Measurements from ENCODE around the gene RAET1E. TPM values are rescaled to one million over a fixed set of nuclear protein-coding genes. Genes with fewer than 3 reads are reported as not detected.

The RAET1E gene
- total and polyA plus RNA-seq, 2 experiments from 2014 or later = not detected

GRCh38 chr6:149925974-149926777 lies 28.3 kb upstream of the RAET1E start:
- no peaks in the 10 kb centered on the region for H3K4me1 ChIP-seq (ENCODE audit: insufficient read depth)
- peak; percentile 94 for DNase-seq (ENCODE audit: low spot score)
- peak overlapping the region; percentile 70 for H3K4me3 ChIP-seq
- peaks cover 9% of the 10 kb centered on the region; the same call in 2 of the 3 replicates for H3K4me1 Mint-ChIP-seq
- H3K27me3 ChIP-seq (ENCODE audit: insufficient read depth) = peaks cover 96% of the 10 kb centered on the region
- H3K27ac Mint-ChIP-seq = no peak overlapping the region
- no peak overlapping the region for H3K27ac ChIP-seq (ENCODE audit: low read depth)
- no peaks in the 10 kb centered on the region for H4K20me1 ChIP-seq (replicated peaks; ENCODE audit: insufficient read depth)
- peak overlapping the region; percentile 76 for H3K4me3 Mint-ChIP-seq
- peak; percentile 74 for ATAC-seq
- no peaks in the 10 kb centered on the region for H3K79me2 ChIP-seq (replicated peaks; ENCODE audit: insufficient read depth)
- TF ChIP-seq ZNF114 (CRISPR knock-in tag; IDR thresholded peaks at IDR 0.05) (no peak), CTCF (conservative IDR thresholded peaks at IDR 0.05; ENCODE audit: low read depth in 2 of 2) (peak; percentile 74 to 100)
- H3K36me3 ChIP-seq (ENCODE audit: insufficient read depth) = no peaks in the 10 kb centered on the region
- peaks cover 50% of the 10 kb centered on the region for H3K27me3 Mint-ChIP-seq (ENCODE audit: insufficient read depth, low read depth, poor library complexity)
- peak overlapping the region; percentile 84 for H3K4me2 ChIP-seq
- peaks cover 7% of the 10 kb centered on the region; the same call in 2 of the 3 replicates for H3K9me3 Mint-ChIP-seq
- H2AFZ ChIP-seq = peak overlapping the region; percentile 81; the same call in 1 of the 2 replicates
- 0 out of 2 replicates have a peak, but pooled peaks cover 3% of the 10 kb centered on the region for H3F3A ChIP-seq (replicated peaks; ENCODE audit: low read depth)
- H3K9me2 ChIP-seq (ENCODE audit: insufficient read depth) = no peaks in the 10 kb centered on the region
- no peaks in the 10 kb centered on the region for H3K36me3 Mint-ChIP-seq (ENCODE audit: low read depth)

DNA sequence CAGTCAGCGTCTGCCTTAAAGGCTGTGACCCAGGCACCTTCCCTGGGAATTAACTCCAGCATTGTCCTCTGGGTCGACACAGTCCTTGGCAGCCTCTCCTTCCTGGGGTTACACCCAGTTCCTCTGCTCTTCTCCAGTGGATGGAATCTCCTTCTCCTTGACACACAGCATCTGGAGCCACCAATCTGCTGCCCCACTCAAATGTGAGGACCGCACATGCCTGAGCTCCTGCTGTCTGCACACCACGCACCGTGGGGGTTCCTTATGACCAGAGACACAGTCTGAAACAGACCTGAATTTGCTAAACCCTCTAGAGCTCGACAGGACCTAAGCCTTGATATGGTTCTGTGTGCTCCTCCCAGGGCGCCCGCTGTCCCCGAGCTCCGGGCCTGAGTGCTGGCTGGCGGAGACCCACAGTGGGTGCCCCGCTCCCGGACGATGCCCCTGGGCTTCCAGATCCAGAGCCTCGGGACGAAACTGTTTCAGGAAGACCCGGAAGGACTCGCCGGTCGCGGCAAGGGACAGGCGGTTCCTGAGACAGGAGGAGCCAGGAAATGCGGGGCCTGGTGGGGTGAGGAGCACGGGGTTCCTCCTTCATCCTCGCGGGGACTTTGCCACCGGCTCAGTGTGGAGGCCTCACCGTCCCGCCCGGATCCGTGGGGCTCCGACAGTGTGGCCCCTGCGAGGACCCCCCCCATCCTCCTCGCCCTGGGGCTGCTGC lies 27.5 kb upstream of the RAET1E start:
- H3K9me2 ChIP-seq (ENCODE audit: insufficient read depth) = no peaks in the 10 kb centered on the region
- H3K27ac Mint-ChIP-seq = no peak overlapping the region
- no peaks in the 10 kb centered on the region for H3K4me1 ChIP-seq (ENCODE audit: insufficient read depth)
- no peaks in the 10 kb centered on the region for H3K36me3 Mint-ChIP-seq (ENCODE audit: low read depth)
- H3K27me3 Mint-ChIP-seq (ENCODE audit: insufficient read depth, low read depth, poor library complexity) = peaks cover 58% of the 10 kb centered on the region
- TF ChIP-seq, protein P1, sequence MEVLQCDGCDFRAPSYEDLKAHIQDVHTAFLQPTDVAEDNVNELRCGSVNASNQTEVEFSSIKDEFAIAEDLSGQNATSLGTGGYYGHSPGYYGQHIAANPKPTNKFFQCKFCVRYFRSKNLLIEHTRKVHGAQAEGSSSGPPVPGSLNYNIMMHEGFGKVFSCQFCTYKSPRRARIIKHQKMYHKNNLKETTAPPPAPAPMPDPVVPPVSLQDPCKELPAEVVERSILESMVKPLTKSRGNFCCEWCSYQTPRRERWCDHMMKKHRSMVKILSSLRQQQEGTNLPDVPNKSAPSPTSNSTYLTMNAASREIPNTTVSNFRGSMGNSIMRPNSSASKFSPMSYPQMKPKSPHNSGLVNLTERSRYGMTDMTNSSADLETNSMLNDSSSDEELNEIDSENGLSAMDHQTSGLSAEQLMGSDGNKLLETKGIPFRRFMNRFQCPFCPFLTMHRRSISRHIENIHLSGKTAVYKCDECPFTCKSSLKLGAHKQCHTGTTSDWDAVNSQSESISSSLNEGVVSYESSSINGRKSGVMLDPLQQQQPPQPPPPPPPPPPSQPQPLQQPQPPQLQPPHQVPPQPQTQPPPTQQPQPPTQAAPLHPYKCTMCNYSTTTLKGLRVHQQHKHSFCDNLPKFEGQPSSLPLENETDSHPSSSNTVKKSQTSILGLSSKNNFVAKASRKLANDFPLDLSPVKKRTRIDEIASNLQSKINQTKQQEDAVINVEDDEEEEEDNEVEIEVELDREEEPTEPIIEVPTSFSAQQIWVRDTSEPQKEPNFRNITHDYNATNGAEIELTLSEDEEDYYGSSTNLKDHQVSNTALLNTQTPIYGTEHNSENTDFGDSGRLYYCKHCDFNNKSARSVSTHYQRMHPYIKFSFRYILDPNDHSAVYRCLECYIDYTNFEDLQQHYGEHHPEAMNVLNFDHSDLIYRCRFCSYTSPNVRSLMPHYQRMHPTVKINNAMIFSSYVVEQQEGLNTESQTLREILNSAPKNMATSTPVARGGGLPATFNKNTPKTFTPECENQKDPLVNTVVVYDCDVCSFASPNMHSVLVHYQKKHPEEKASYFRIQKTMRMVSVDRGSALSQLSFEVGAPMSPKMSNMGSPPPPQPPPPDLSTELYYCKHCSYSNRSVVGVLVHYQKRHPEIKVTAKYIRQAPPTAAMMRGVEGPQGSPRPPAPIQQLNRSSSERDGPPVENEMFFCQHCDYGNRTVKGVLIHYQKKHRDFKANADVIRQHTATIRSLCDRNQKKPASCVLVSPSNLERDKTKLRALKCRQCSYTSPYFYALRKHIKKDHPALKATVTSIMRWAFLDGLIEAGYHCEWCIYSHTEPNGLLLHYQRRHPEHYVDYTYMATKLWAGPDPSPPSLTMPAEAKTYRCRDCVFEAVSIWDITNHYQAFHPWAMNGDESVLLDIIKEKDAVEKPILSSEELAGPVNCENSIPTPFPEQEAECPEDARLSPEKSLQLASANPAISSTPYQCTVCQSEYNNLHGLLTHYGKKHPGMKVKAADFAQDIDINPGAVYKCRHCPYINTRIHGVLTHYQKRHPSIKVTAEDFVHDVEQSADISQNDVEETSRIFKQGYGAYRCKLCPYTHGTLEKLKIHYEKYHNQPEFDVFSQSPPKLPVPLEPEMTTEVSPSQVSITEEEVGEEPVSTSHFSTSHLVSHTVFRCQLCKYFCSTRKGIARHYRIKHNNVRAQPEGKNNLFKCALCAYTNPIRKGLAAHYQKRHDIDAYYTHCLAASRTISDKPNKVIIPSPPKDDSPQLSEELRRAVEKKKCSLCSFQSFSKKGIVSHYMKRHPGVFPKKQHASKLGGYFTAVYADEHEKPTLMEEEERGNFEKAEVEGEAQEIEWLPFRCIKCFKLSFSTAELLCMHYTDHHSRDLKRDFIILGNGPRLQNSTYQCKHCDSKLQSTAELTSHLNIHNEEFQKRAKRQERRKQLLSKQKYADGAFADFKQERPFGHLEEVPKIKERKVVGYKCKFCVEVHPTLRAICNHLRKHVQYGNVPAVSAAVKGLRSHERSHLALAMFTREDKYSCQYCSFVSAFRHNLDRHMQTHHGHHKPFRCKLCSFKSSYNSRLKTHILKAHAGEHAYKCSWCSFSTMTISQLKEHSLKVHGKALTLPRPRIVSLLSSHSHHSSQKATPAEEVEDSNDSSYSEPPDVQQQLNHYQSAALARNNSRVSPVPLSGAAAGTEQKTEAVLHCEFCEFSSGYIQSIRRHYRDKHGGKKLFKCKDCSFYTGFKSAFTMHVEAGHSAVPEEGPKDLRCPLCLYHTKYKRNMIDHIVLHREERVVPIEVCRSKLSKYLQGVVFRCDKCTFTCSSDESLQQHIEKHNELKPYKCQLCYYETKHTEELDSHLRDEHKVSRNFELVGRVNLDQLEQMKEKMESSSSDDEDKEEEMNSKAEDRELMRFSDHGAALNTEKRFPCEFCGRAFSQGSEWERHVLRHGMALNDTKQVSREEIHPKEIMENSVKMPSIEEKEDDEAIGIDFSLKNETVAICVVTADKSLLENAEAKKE (CRISPR knock-in tag; IDR thresholded peaks at IDR 0.05) = no peak
- TF ChIP-seq EZH2 (IDR thresholded peaks at IDR 0.05; ENCODE audit: low read depth, unreplicated experiment) (peak; percentile 88), EZH2phosphoT487 (IDR thresholded peaks at IDR 0.05; ENCODE audit: unreplicated experiment) (no peak)
- no peaks in the 10 kb centered on the region for H4K20me1 ChIP-seq (replicated peaks; ENCODE audit: insufficient read depth)
- H3K9me3 Mint-ChIP-seq = peaks cover 7% of the 10 kb centered on the region; the same call in 2 of the 3 replicates
- peaks cover 9% of the 10 kb centered on the region; the same call in 2 of the 3 replicates for H3K4me1 Mint-ChIP-seq
- peak overlapping the region; percentile 81 for H2AFZ ChIP-seq
- peak; percentile 1; the same call in 2 of the 3 replicates for ATAC-seq
- H3K4me3 ChIP-seq = peak overlapping the region; percentile 70
- 0 out of 2 replicates have a peak, but pooled peaks cover 3% of the 10 kb centered on the region for H3F3A ChIP-seq (replicated peaks; ENCODE audit: low read depth)
- H3K4me2 ChIP-seq = peak overlapping the region; percentile 84
- H3K27ac ChIP-seq (ENCODE audit: low read depth) = no peak overlapping the region
- peak; percentile 32 for DNase-seq (ENCODE audit: low spot score)
- peaks cover 96% of the 10 kb centered on the region for H3K27me3 ChIP-seq (ENCODE audit: insufficient read depth)
- H3K36me3 ChIP-seq (ENCODE audit: insufficient read depth) = no peaks in the 10 kb centered on the region
- no peaks in the 10 kb centered on the region for H3K79me2 ChIP-seq (replicated peaks; ENCODE audit: insufficient read depth)
- peak overlapping the region; percentile 76 for H3K4me3 Mint-ChIP-seq
